Measurements from ENCODE around the gene C1orf116.

C1orf116 gene

GRCh38 chr1:207055386-207056001 lies 22.9 kb upstream of the C1orf116 start:
- no peaks in the 10 kb centered on the region for H3K4me1 ChIP-seq (ENCODE audit: control insufficient read depth, insufficient read depth, low read length)
- POLR2A ChIA-PET: no interaction called here
- TF ChIP-seq ZNF292 (tag by site-specific recombination; IDR thresholded peaks at IDR 0.05; ENCODE audit: borderline replicate concordance, low read depth): no peak
- H3K4me3 ChIP-seq (ENCODE audit: low read depth, low read length): no peak overlapping the region
- CTCF ChIA-PET: interaction anchor here (0.6 to 0.9 kb wide), 2 partner anchors 20 to 246 kb away, joined by 3 read pairs; no protein-coding TSS in a partner anchor
- no peak overlapping the region for H3K27ac ChIP-seq (ENCODE audit: extremely low read depth, low read depth, low read length)
- no peaks in the 10 kb centered on the region for H3K36me3 ChIP-seq (ENCODE audit: control insufficient read depth in 2 of 2, insufficient read depth in 1 of 2, low read length in 2 of 2)
- H3K9me3 ChIP-seq (ENCODE audit: control insufficient read depth, insufficient read depth, low read depth, low read length): no peaks in the 10 kb centered on the region

DNA sequence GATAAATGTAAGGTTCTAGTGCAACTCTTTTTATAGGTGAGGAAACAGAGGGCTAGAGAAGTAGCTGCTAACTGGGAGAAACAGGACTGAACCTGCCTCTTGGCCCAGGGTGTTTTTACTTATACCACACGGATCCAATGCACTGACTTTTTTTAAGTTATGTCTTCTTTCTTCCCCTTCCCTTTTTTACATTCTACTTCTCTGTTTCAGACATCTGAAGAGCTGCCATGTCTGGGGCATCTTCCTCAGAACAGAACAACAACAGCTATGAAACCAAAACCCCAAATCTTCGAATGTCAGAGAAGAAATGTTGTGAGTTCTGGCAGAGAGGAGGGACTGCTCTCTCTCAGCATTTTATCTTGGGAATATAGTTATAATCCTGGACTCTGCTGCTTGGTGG lies 21.9 kb upstream of the C1orf116 start:
- no peak for TF ChIP-seq ZNF416 (tag by site-specific recombination; IDR thresholded peaks at IDR 0.05)
- TF ChIP-seq IKZF3 (tag by site-specific recombination; IDR thresholded peaks at IDR 0.05): no peak
- TF ChIP-seq KLF9 (tag by site-specific recombination; IDR thresholded peaks at IDR 0.05; ENCODE audit: low read depth): no peak
- TF ChIP-seq ZNF830 (tag by site-specific recombination; IDR thresholded peaks at IDR 0.05; ENCODE audit: low read depth): no peak
- TF ChIP-seq, protein P1, sequence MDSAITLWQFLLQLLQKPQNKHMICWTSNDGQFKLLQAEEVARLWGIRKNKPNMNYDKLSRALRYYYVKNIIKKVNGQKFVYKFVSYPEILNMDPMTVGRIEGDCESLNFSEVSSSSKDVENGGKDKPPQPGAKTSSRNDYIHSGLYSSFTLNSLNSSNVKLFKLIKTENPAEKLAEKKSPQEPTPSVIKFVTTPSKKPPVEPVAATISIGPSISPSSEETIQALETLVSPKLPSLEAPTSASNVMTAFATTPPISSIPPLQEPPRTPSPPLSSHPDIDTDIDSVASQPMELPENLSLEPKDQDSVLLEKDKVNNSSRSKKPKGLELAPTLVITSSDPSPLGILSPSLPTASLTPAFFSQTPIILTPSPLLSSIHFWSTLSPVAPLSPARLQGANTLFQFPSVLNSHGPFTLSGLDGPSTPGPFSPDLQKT (IDR thresholded peaks at IDR 0.05; ENCODE audit: borderline replicate concordance, low read depth, low read length): no peak
- no peak for TF ChIP-seq ZNF221 (tag by site-specific recombination; IDR thresholded peaks at IDR 0.05; ENCODE audit: borderline replicate concordance)
- ChIA-PET POLR2A (no interaction called here), CTCF (interaction anchor here (0.6 to 1.0 kb wide), 4 partner anchors 21 to 352 kb away, joined by 3 read pairs; no protein-coding TSS in a partner anchor)
- no peaks in the 10 kb centered on the region; the same call in 1 of the 2 replicates for H3K4me1 ChIP-seq (ENCODE audit: control insufficient read depth, insufficient read depth, low read length)
- no peaks in the 10 kb centered on the region for H3K9me3 ChIP-seq (ENCODE audit: control insufficient read depth, insufficient read depth, low read depth, low read length)
- no peak overlapping the region for H3K27ac ChIP-seq (ENCODE audit: extremely low read depth, low read depth, low read length)
- H3K36me3 ChIP-seq (ENCODE audit: control insufficient read depth in 2 of 2, insufficient read depth in 1 of 2, low read length in 2 of 2): peaks cover 0 to 1% of the 10 kb centered on the region in 2 experiments; a peak in 1 of 3 replicates
- no peak overlapping the region for H3K4me3 ChIP-seq (ENCODE audit: low read depth, low read length)

DNA sequence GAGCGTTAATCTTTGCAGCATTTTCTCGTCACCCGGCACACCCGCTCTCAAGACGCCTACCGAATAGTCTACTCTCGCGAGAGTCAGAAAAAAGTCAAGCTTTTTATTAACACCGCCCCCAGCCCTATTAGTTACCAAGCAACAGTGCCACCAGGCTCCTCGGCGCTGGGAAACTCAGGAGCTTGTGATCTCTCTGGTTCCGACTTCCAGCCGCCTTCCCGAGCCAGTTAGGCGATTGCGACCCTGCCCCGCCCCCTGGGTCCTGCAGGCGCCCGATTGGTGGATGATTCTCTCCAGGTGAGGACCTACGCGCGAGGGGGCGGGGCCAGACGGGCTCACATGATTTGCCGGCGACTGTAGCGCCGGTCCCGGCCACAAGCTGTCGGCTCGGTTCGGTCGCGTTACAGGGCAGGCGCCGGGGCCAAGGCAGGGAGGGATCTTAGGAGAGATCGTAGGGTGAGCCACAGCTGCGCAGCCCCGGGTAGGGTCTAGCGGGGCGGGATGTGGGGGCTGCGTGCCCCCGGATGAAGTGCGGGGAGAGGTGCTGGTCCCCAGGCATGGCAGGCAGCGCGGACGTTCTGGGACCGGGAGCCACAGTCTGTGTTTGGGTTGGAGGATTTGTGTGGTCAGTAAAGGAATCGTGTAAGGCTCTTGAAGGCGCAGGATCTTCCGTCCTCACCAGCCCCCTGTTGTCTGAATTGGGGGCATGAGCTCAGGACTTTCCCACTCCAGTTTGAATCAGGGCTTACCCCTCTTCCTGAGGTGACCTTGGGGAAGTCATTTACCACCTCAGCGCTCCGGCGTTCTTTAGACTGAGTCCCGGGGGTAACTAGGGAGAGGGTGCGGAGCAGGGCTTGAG lies 20.6 kb upstream of the C1orf116 start, which contains the start of gene PFKFB2:
Gene PFKFB2 (plus strand): TSS at position 365 of the 859 bp plus-strand sequence. CDS start 1,443 bp downstream, outside the sequence.
- no peaks in the 10 kb centered on the region for H3K9me3 ChIP-seq (ENCODE audit: control insufficient read depth, insufficient read depth, low read depth, low read length)
- POLR2A ChIA-PET: interaction anchor here (0.5 to 1.7 kb wide), 10 partner anchors 11 to 1624 kb away, joined by 3 to 8 read pairs (median 4); partner anchors contain the start of genes C1orf116, CD55 and EIF2D
- no peaks in the 10 kb centered on the region; the same call in 1 of the 2 replicates for H3K4me1 ChIP-seq (ENCODE audit: control insufficient read depth, insufficient read depth, low read length)
- H3K4me3 ChIP-seq (ENCODE audit: low read depth, low read length): peak within 1 kb of the TSS; percentile 77
- H3K36me3 ChIP-seq (ENCODE audit: control insufficient read depth in 2 of 2, insufficient read depth in 1 of 2, low read length in 2 of 2): peaks cover 0 to 15% of the 10 kb centered on the region in 2 experiments; a peak in 1 of 3 replicates
- peak within 1 kb of the TSS; percentile 4; the same call in 1 of the 2 replicates for H3K27ac ChIP-seq (ENCODE audit: extremely low read depth, low read depth, low read length)
- CTCF ChIA-PET: interaction anchor here (0.6 to 1.4 kb wide), 12 partner anchors 8 to 352 kb away, joined by 3 to 4 read pairs (median 3); partner anchors contain the start of gene C1orf116
- TF ChIP-seq, protein P2, sequence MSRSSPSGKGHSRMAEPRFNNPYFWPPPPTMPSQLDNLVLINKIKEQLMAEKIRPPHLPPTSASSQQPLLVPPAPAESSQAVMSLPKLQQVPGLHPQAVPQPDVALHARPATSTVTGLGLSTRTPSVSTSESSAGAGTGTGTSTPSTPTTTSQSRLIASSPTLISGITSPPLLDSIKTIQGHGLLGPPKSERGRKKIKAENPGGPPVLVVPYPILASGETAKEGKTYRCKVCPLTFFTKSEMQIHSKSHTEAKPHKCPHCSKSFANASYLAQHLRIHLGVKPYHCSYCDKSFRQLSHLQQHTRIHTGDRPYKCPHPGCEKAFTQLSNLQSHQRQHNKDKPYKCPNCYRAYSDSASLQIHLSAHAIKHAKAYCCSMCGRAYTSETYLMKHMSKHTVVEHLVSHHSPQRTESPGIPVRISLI (tag by site-specific recombination; IDR thresholded peaks at IDR 0.05): peak; percentile 100
- peak; percentile 45; the same call in 1 of the 2 replicates for TF ChIP-seq SCRT2 (tag by site-specific recombination; IDR thresholded peaks at IDR 0.05)
- no peak for TF ChIP-seq ZNF18 (tag by site-specific recombination; IDR thresholded peaks at IDR 0.05)
- peak; percentile 76; the same call in 1 of the 2 replicates for TF ChIP-seq ZBTB6 (tag by site-specific recombination; IDR thresholded peaks at IDR 0.05)
- no peak for TF ChIP-seq ZNF239 (tag by site-specific recombination; IDR thresholded peaks at IDR 0.05)
- TF ChIP-seq, protein P3, sequence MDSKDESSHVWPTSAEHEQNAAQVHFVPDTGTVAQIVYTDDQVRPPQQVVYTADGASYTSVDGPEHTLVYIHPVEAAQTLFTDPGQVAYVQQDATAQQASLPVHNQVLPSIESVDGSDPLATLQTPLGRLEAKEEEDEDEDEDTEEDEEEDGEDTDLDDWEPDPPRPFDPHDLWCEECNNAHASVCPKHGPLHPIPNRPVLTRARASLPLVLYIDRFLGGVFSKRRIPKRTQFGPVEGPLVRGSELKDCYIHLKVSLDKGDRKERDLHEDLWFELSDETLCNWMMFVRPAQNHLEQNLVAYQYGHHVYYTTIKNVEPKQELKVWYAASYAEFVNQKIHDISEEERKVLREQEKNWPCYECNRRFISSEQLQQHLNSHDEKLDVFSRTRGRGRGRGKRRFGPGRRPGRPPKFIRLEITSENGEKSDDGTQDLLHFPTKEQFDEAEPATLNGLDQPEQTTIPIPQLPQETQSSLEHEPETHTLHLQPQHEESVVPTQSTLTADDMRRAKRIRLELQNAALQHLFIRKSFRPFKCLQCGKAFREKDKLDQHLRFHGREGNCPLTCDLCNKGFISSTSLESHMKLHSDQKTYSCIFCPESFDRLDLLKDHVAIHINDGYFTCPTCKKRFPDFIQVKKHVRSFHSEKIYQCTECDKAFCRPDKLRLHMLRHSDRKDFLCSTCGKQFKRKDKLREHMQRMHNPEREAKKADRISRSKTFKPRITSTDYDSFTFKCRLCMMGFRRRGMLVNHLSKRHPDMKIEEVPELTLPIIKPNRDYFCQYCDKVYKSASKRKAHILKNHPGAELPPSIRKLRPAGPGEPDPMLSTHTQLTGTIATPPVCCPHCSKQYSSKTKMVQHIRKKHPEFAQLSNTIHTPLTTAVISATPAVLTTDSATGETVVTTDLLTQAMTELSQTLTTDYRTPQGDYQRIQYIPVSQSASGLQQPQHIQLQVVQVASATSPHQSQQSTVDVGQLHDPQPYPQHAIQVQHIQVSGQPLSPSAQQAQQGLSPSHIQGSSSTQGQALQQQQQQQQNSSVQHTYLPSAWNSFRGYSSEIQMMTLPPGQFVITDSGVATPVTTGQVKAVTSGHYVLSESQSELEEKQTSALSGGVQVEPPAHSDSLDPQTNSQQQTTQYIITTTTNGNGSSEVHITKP (tag by site-specific recombination; IDR thresholded peaks at IDR 0.05): peak; percentile 85; the same call in 1 of the 2 replicates
- peak; percentile 88 for TF ChIP-seq ZBTB20 (tag by site-specific recombination; IDR thresholded peaks at IDR 0.05)
- TF ChIP-seq ZNF266 (tag by site-specific recombination; IDR thresholded peaks at IDR 0.05; ENCODE audit: low read depth): no peak
- TF ChIP-seq SP7 (tag by site-specific recombination; IDR thresholded peaks at IDR 0.05): 0 out of 2 replicates have a peak, but pooled peaks have one; percentile 16

Data from HEK293 (cell line).